Heart left ventricle (tissue), 16 donors: ENCODE data around the gene PDCD1LG2. TPM values are rescaled to one million over a fixed set of nuclear protein-coding genes. Genes with fewer than 3 reads are reported as not detected.

Experiments used
- ATAC-seq, 4 donors: fragments of 200-7000 bp; cut with Tn5 transposase; one replicate each; pipeline ENCODE4 v1.9.1; 2020 to 2022; ENCODE audit warnings: moderate library complexity in 4 of 4, mild to moderate bottlenecking in 3 of 4, moderate number of reproducible peaks in 1 of 4
- DNase-seq, 5 donors: peaks; one replicate each; pipeline ENCODE4 v3.0.0-alpha.2; 2020
- H3K27ac ChIP-seq, 12 donors: fragments of 200-600 bp; sonication (generic) in 4 of 12; one replicate each; pipeline versions ENCODE4 v1.5.0 to v1.8.0; 2016 to 2022; ENCODE audit warnings: mild to moderate bottlenecking in 2 of 12
- H3K27me3 ChIP-seq, 9 donors: fragments of 200-600 bp; sonication (generic) in 2 of 9; one replicate each; pipeline versions ENCODE4 v1.5.1 to v1.8.0; 2016 to 2022; ENCODE audit warnings: mild to moderate bottlenecking in 3 of 9
- H3K36me3 ChIP-seq, 9 donors: fragments of 200-600 bp; sonication (generic) in 2 of 9; one replicate each; pipeline versions ENCODE4 v1.5.0 to v1.8.0; 2018 to 2022; ENCODE audit warnings: mild to moderate bottlenecking in 2 of 9
- H3K4me1 ChIP-seq, 12 donors: fragments of 200-600 bp; sonication (generic) in 4 of 12; one replicate each; pipeline versions ENCODE4 v1.5.0 to v1.8.0; 2016 to 2022; ENCODE audit warnings: mild to moderate bottlenecking in 3 of 12
- H3K4me3 ChIP-seq, 12 donors: fragments of 200-600 bp; sonication (generic) in 4 of 12; one replicate each; pipeline versions ENCODE4 v1.5.0 to v1.8.0; 2017 to 2022; ENCODE audit warnings: mild to moderate bottlenecking in 9 of 12, moderate library complexity in 4 of 12
- H3K9me3 ChIP-seq, 12 donors: fragments of 200-600 bp; sonication (generic) in 4 of 12; one replicate each; pipeline versions ENCODE4 v1.5.0 to v1.8.0; 2016 to 2022; ENCODE audit warnings: mild to moderate bottlenecking in 1 of 12
- CTCF ChIP-seq, 12 donors: fragments of 200-600 bp; sonication (generic) in 4 of 12; IDR thresholded peaks; one replicate each; pipeline versions ENCODE4 v1.5.0 to v1.8.0; 2018 to 2022; ENCODE audit warnings: antibody characterized with exemption in 12 of 12, mild to moderate bottlenecking in 5 of 12
- POLR2A ChIP-seq, 2 donors: fragments of 450-650 bp; IDR thresholded peaks; one replicate each; pipeline ENCODE4 v1.6.1; 2017; ENCODE audit warnings: antibody characterized with exemption in 2 of 2, mild to moderate bottlenecking in 2 of 2, moderate library complexity in 2 of 2
- WGBS, 4 donors: extraction: QIAGEN DNeasy Blood & Tissue Kit in 2 of 4; methylation state at CpG; one replicate each; pipeline versions ENCODE4 v1.1.5 to v1.1.7; 2013 to 2018; 5-methylcytosine and 5-hydroxymethylcytosine counted together
- intact Hi-C, 10 donors: fragments of 100-400 bp; cut with DNase I; formaldehyde crosslinking; loops; one replicate each; pipeline versions ENCODE4 v1.11.1 to v1.14.2; 2022
- polyA plus RNA-seq, 2 donors: library from polyadenylated mRNA; stranded (reverse); fragments of 200-250 nt; gene quantifications; one replicate each; pipeline ENCODE4 v1.2.3, GENCODE V29; 2013
- total RNA-seq, 9 donors: library from RNA; depleted of rRNA in 2 of 9; stranded (reverse); fragments of >200 nt in 2 of 9; fragmentation: NEBNext Ultra II Directional in 3 of 9; extraction: Animal tissue kit (Norgen Biotek cat#: 25700) in 3 of 9; gene quantifications; one replicate each; pipeline versions ENCODE4 v1.1.0 to v1.2.4, GENCODE V29; 2016 to 2023
- donor health status: ischemic (EF 13 %, LVEDD 7.1; RV severe dilation, severe dysfunction).
- donor health status: healthy with polysubstance abuse.
- donor health status: DM: no; HTN: yes; CAD: no.
- donor health status: DM: no; HTN: no; CAD: no.
- donor health status: ischemic (EF 25% LVEDD 6.9; RV normal size, moderate dysfunction).
- donor health status: ischemic (EF 25% LVEDD 5.7; RV mildly dilated, moderate dysfunction).
- donor health status: healthy.
- donor health status: DM: yes; HTN: yes; CAD: no.
- donor health status: ischemic (EF 35%, LVEDD 5.7; RV mildly dilated, moderate dysfunction).
- donor health status: nonischemic (EF 11% LVEDD 7.7; RV severe dilation, severe dysfunction).
- donor health status: DM: yes; HTN: yes; CAD: no.
- donor health status: PGD.
- donor health status: ischemic (EF 29% LVEDD 5.4; RV normal size, mild dysfunction).
- donor health status: nonischemic (EF 23%, LVEDD 6.1; RV moderate dilation, normal function).

Gene PDCD1LG2
- total and polyA plus RNA-seq, 11 donors, result 0.53 to 10.5 (median 1.1) TPM

- WGBS, 4 donors, result 72 to 78% (median 76%) methylated on average over 4 of the region's 4 CpGs
- ATAC-seq (no peak), DNase-seq (no peak)
- Histone ChIP-seq H3K27me3 (no peaks in the 10 kb centered on the region), H3K4me1 (peaks cover 0 to 24% (median 0%) of the 10 kb centered on the region in 12 donors), H3K9me3 (no peaks in the 10 kb centered on the region), H3K27ac (no peak overlapping the region), H3K36me3 (peaks cover 0 to 3% (median 0%) of the 10 kb centered on the region in 9 donors), H3K4me3 (no peak overlapping the region)
- intact Hi-C loops, result no loop called here
- TF ChIP-seq CTCF (IDR thresholded peaks at IDR 0.05), result no peak
- no peak for TF ChIP-seq POLR2A (IDR thresholded peaks at IDR 0.05)
Measured at GRCh38 chr9:5549658-5550650, 39.6 kb downstream of the PDCD1LG2 start.

GRCh38 chr9:5551368-5552150 is 41.2 kb downstream of the PDCD1LG2 start:
- Histone ChIP-seq H3K27ac (no peak overlapping the region), H3K4me3 (no peak overlapping the region), H3K4me1 (peaks cover 0 to 29% (median 0%) of the 10 kb centered on the region in 12 donors), H3K9me3 (no peaks in the 10 kb centered on the region), H3K27me3 (no peaks in the 10 kb centered on the region), H3K36me3 (peaks cover 0 to 3% (median 0%) of the 10 kb centered on the region in 9 donors)
- intact Hi-C loops, result no loop called here
- DNase-seq (no peak), ATAC-seq (no peak)
- 90 to 97% (median 94%) methylated on average over 4 of the region's 4 CpGs for WGBS, 4 donors
- no peak for TF ChIP-seq CTCF (IDR thresholded peaks at IDR 0.05)
- no peak for TF ChIP-seq POLR2A (IDR thresholded peaks at IDR 0.05)

- Histone ChIP-seq H3K9me3 (no peaks in the 10 kb centered on the region), H3K27me3 (no peaks in the 10 kb centered on the region), H3K36me3 (peaks cover 0 to 3% (median 0%) of the 10 kb centered on the region in 9 donors), H3K27ac (no peak overlapping the region), H3K4me1 (peaks cover 0 to 35% (median 2%) of the 10 kb centered on the region in 12 donors), H3K4me3 (no peak overlapping the region)
- TF ChIP-seq CTCF (IDR thresholded peaks at IDR 0.05), result no peak
- no peak for TF ChIP-seq POLR2A (IDR thresholded peaks at IDR 0.05)
- 91 to 100% (median 97%) methylated on average over 3 of the region's 3 CpGs for WGBS, 4 donors
- ATAC-seq (no peak), DNase-seq (no peak)
- intact Hi-C loops, result no loop called here
Measured at GRCh38 chr9:5552301-5552700, 42.0 kb downstream of the PDCD1LG2 start.

- WGBS, 4 donors, result 44 to 63% (median 60%) methylated on average over 4 of the region's 4 CpGs
- DNase-seq (no peak), ATAC-seq (no peak)
- intact Hi-C loops, result no loop called here
- Histone ChIP-seq H3K4me1 (peaks cover 0 to 44% (median 11%) of the 10 kb centered on the region in 12 donors), H3K4me3 (no peak overlapping the region), H3K9me3 (no peaks in the 10 kb centered on the region), H3K27me3 (no peaks in the 10 kb centered on the region), H3K36me3 (peaks cover 0 to 3% (median 0%) of the 10 kb centered on the region in 9 donors), H3K27ac (peak overlapping the region in 1 of 12 donors; percentile 31)
- TF ChIP-seq CTCF (IDR thresholded peaks at IDR 0.05) (no peak), POLR2A (IDR thresholded peaks at IDR 0.05) (no peak)
Measured at GRCh38 chr9:5553211-5553610, 42.9 kb downstream of the PDCD1LG2 start.
